Activated CD8-positive, alpha-beta memory T cell treated with anti-CD3 and anti-CD28 coated beads, Interleukin-2, amount 50 U/mL, for 4 hours (primary cell): Measurements from ENCODE around the gene CFAP100.

Experiments used
- DNase-seq: peaks from one replicate; pipeline ENCODE4 v3.0.0-alpha.2; 2020

Gene CFAP100

GRCh38 chr3:126484148-126484547 is 89.4 kb downstream of the CFAP100 start:
- DNase-seq = no peak

GRCh38 chr3:126484662-126485061 is 90.0 kb downstream of the CFAP100 start:
- DNase-seq = no peak

- DNase-seq = no peak
These were observed 90.6 kb downstream of the CFAP100 start for GRCh38 chr3:126485176-126485897.

- no peak for DNase-seq
These were observed 91.2 kb downstream of the CFAP100 start for GRCh38 chr3:126485956-126486355.
